Activated CD4-positive, alpha-beta memory T cell treated with anti-CD3 and anti-CD28 coated beads for 36 hours (primary cell): Measurements from ENCODE around the gene RNF213. TPM values are rescaled to one million over a fixed set of nuclear protein-coding genes. Genes with fewer than 3 reads are reported as not detected.
"Not testable (repeated sequence)": the region's sequence is repeated elsewhere in the genome, so short reads cannot be mapped to it uniquely, and the experiment has no call there.

Experiments
- CTCF ChIA-PET: fragments of 350-600 bp; sonication (Branson Sonifier 250); formaldehyde crosslinking; loops from one replicate; lab custom pipeline; 2021; ENCODE audit warnings: antibody characterized with exemption, inconsistent platforms; lab: Charles Lee
- POLR2A ChIA-PET: fragments of 350-600 bp; sonication (Branson Sonifier 250); formaldehyde crosslinking; loops from one replicate; lab custom pipeline; 2021; ENCODE audit warnings: antibody characterized with exemption; lab: Charles Lee
- DNase-seq: peaks from one replicate; pipeline ENCODE4 v3.0.0-alpha.2; 2020
- H3K27ac Mint-ChIP-seq: one replicate; pipeline ENCODE4 v1.8.0; 2021; ENCODE audit warnings: mixed read lengths
- H3K27me3 Mint-ChIP-seq: one replicate; pipeline ENCODE4 v1.8.0; 2021; ENCODE audit warnings: mixed read lengths
- H3K36me3 Mint-ChIP-seq: one replicate; pipeline ENCODE4 v1.8.0; 2021; ENCODE audit warnings: mixed read lengths
- H3K4me1 Mint-ChIP-seq: one replicate; pipeline ENCODE4 v1.8.0; 2021; ENCODE audit warnings: low read depth, mixed read lengths
- H3K4me3 Mint-ChIP-seq: one replicate; pipeline ENCODE4 v1.8.0; 2021; ENCODE audit warnings: mild to moderate bottlenecking, mixed read lengths
- H3K9me3 Mint-ChIP-seq: one replicate; pipeline ENCODE4 v1.8.0; 2021; ENCODE audit warnings: mixed read lengths
- intact Hi-C: fragments of 100-400 bp; cut with micrococcal nuclease; formaldehyde crosslinking; loops from one replicate; pipeline ENCODE4 v1.15.1; 2023
- total RNA-seq, 2 experiments: library from RNA; stranded (reverse); gene quantifications; one replicate each; pipeline ENCODE4 v1.2.3, GENCODE V29; 2021

Gene RNF213
- total RNA-seq, 2 experiments from 2014 or later, result 421 to 440 TPM

GRCh38 chr17:80317706-80317980 is 57.0 kb downstream of the RNF213 start:
- Mint-ChIP-seq H3K9me3 (no peaks in the 10 kb centered on the region), H3K27ac (no peak overlapping the region), H3K4me1 (peaks cover 10% of the 10 kb centered on the region), H3K4me3 (no peak overlapping the region), H3K27me3 (no peaks in the 10 kb centered on the region), H3K36me3 (peaks cover 71% of the 10 kb centered on the region)
- ChIA-PET CTCF (no interaction called here), POLR2A (interaction anchor here (1.0 to 1.7 kb wide), 2 partner anchors 9 to 22 kb away, joined by 3 to 4 read pairs; no protein-coding TSS in a partner anchor)
- intact Hi-C loops, result no loop called here
- DNase-seq, result no peak

- ChIA-PET CTCF (no interaction called here), POLR2A (interaction anchor here (1.0 to 1.7 kb wide), 2 partner anchors 10 to 23 kb away, joined by 3 to 4 read pairs; no protein-coding TSS in a partner anchor)
- Mint-ChIP-seq H3K4me1 (peaks cover 11% of the 10 kb centered on the region), H3K27me3 (no peaks in the 10 kb centered on the region), H3K4me3 (no peak overlapping the region), H3K9me3 (no peaks in the 10 kb centered on the region), H3K36me3 (peaks cover 71% of the 10 kb centered on the region), H3K27ac (no peak overlapping the region)
- no peak for DNase-seq
- intact Hi-C loops, result no loop called here
Observed at GRCh38 chr17:80318166-80318565, 57.5 kb downstream of the RNF213 start.

GRCh38 chr17:80319262-80319998 is 58.8 kb downstream of the RNF213 start:
- Mint-ChIP-seq H3K4me1 (peaks cover 11% of the 10 kb centered on the region), H3K9me3 (no peaks in the 10 kb centered on the region), H3K4me3 (no peak overlapping the region), H3K36me3 (peaks cover 78% of the 10 kb centered on the region), H3K27ac (peak overlapping the region; percentile 71), H3K27me3 (no peaks in the 10 kb centered on the region)
- POLR2A ChIA-PET, result no interaction called here
- CTCF ChIA-PET, result no interaction called here
- DNase-seq, result no peak
- intact Hi-C loops, result no loop called here

- H3K4me1 Mint-ChIP-seq, result peaks cover 13% of the 10 kb centered on the region
- H3K4me3 Mint-ChIP-seq, result no peak overlapping the region
- no peaks in the 10 kb centered on the region for H3K27me3 Mint-ChIP-seq
- ChIA-PET CTCF (no interaction called here), POLR2A (no interaction called here)
- H3K9me3 Mint-ChIP-seq, result no peaks in the 10 kb centered on the region
- peak overlapping the region; percentile 18 for H3K27ac Mint-ChIP-seq
- intact Hi-C loops, result no loop called here
- peaks cover 82% of the 10 kb centered on the region for H3K36me3 Mint-ChIP-seq
- no peak for DNase-seq
Observed at GRCh38 chr17:80319999-80320344, 59.3 kb downstream of the RNF213 start.

GRCh38 chr17:80320496-80320895 is 59.8 kb downstream of the RNF213 start:
- CTCF ChIA-PET, result no interaction called here
- H3K9me3 Mint-ChIP-seq, result no peaks in the 10 kb centered on the region
- POLR2A ChIA-PET, result no interaction called here
- no peak for DNase-seq
- H3K4me1 Mint-ChIP-seq, result peaks cover 15% of the 10 kb centered on the region
- H3K4me3 Mint-ChIP-seq, result no peak overlapping the region
- intact Hi-C loops, result no loop called here
- peaks cover 87% of the 10 kb centered on the region for H3K36me3 Mint-ChIP-seq
- H3K27me3 Mint-ChIP-seq, result no peaks in the 10 kb centered on the region
- H3K27ac Mint-ChIP-seq, result no peak overlapping the region

GRCh38 chr17:80322864-80323263 is 62.2 kb downstream of the RNF213 start:
- peaks cover 13% of the 10 kb centered on the region for H3K4me1 Mint-ChIP-seq
- H3K27me3 Mint-ChIP-seq, result no peaks in the 10 kb centered on the region
- H3K36me3 Mint-ChIP-seq, result peaks cover 87% of the 10 kb centered on the region
- DNase-seq, result no peak
- no peak overlapping the region for H3K27ac Mint-ChIP-seq
- no peaks in the 10 kb centered on the region for H3K9me3 Mint-ChIP-seq
- intact Hi-C loops, result no loop called here
- no peak overlapping the region for H3K4me3 Mint-ChIP-seq
- POLR2A ChIA-PET, result no interaction called here
- CTCF ChIA-PET, result no interaction called here

- Mint-ChIP-seq H3K4me3 (no peak overlapping the region), H3K27ac (peak overlapping the region; percentile 33), H3K36me3 (peaks cover 89% of the 10 kb centered on the region), H3K4me1 (peaks cover 21% of the 10 kb centered on the region), H3K9me3 (no peaks in the 10 kb centered on the region), H3K27me3 (no peaks in the 10 kb centered on the region)
- no peak for DNase-seq
- CTCF ChIA-PET, result no interaction called here
- intact Hi-C loops, result no loop called here
- POLR2A ChIA-PET, result no interaction called here
Observed at GRCh38 chr17:80323982-80324381, 63.3 kb downstream of the RNF213 start.

GRCh38 chr17:80327518-80327917 is 66.9 kb downstream of the RNF213 start:
- no peak for DNase-seq
- Mint-ChIP-seq H3K4me3 (no peak overlapping the region), H3K27me3 (no peaks in the 10 kb centered on the region), H3K9me3 (no peaks in the 10 kb centered on the region), H3K4me1 (peaks cover 21% of the 10 kb centered on the region), H3K27ac (peak overlapping the region; percentile 69), H3K36me3 (peaks cover 92% of the 10 kb centered on the region)
- CTCF ChIA-PET, result no interaction called here
- intact Hi-C loops, result no loop called here
- POLR2A ChIA-PET, result no interaction called here

- peak overlapping the region; percentile 63 for H3K27ac Mint-ChIP-seq
- ChIA-PET CTCF (no interaction called here), POLR2A (no interaction called here)
- no peak for DNase-seq
- peaks cover 89% of the 10 kb centered on the region for H3K36me3 Mint-ChIP-seq
- H3K9me3 Mint-ChIP-seq, result no peaks in the 10 kb centered on the region
- intact Hi-C loops, result no loop called here
- H3K27me3 Mint-ChIP-seq, result no peaks in the 10 kb centered on the region
- peaks cover 18% of the 10 kb centered on the region for H3K4me1 Mint-ChIP-seq
- H3K4me3 Mint-ChIP-seq, result no peak overlapping the region
Observed at GRCh38 chr17:80328634-80329380, 68.2 kb downstream of the RNF213 start.

- CTCF ChIA-PET, H3K27me3 Mint-ChIP-seq, DNase-seq, H3K4me3 Mint-ChIP-seq, intact Hi-C loops, H3K9me3 Mint-ChIP-seq: not testable (repeated sequence)
- Mint-ChIP-seq H3K36me3 (peaks cover 89% of the 10 kb centered on the region), H3K27ac (peak overlapping the region; percentile 63), H3K4me1 (peaks cover 16% of the 10 kb centered on the region)
- POLR2A ChIA-PET, result interaction anchor here (0.5 kb wide), 1 partner anchor 9 kb away, joined by 4 read pairs; no protein-coding TSS in a partner anchor
Observed at GRCh38 chr17:80329421-80329820, 68.8 kb downstream of the RNF213 start.

- Mint-ChIP-seq H3K4me3 (no peak overlapping the region), H3K27me3 (no peaks in the 10 kb centered on the region), H3K9me3 (no peaks in the 10 kb centered on the region), H3K4me1 (peaks cover 13% of the 10 kb centered on the region), H3K27ac (peak overlapping the region; percentile 7), H3K36me3 (peaks cover 86% of the 10 kb centered on the region)
- no peak for DNase-seq
- ChIA-PET CTCF (no interaction called here), POLR2A (interaction anchor here (0.6 kb wide), 1 partner anchor 34 kb away, joined by 3 read pairs; no protein-coding TSS in a partner anchor)
- intact Hi-C loops, result no loop called here
Observed at GRCh38 chr17:80330276-80330675, 69.6 kb downstream of the RNF213 start.

GRCh38 chr17:80330938-80331337 is 70.3 kb downstream of the RNF213 start:
- DNase-seq, intact Hi-C loops, H3K27ac Mint-ChIP-seq, CTCF ChIA-PET, H3K4me3 Mint-ChIP-seq, H3K9me3 Mint-ChIP-seq, H3K27me3 Mint-ChIP-seq: not testable (repeated sequence)
- POLR2A ChIA-PET, result interaction anchor here (0.6 kb wide), 1 partner anchor 34 kb away, joined by 3 read pairs; no protein-coding TSS in a partner anchor
- H3K4me1 Mint-ChIP-seq, result peaks cover 13% of the 10 kb centered on the region
- H3K36me3 Mint-ChIP-seq, result peaks cover 85% of the 10 kb centered on the region
